ENCODE measurements around the gene AGL.

AGL gene

DNA sequence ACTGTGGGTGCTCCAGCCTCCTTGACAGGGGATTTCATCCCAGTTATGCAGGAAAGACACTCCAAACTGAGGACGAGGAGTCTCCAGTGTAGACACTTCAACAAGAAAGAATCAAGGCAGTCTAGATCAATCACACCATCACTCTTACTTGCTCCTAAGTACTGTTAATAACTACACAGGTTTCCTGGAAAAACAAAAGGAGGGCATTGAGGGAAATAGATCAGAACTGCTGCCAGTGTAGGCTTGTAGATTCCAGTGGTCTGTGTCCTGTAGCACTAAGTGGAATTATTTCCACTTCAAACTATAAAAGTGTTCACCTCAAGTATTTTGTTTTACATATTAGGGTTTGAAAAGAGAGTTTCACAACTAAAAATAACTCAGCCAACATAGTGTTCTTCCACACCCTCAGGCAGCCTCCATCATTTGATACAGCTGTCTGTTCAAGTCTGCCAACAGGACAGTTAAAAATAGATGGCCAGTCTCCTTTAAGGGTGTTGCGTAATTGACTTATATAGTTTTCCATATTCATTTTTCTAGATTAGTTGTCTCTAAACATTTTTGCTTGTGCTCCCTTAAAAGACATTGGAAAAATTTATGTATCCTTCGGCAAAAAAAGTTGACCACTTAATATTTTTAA is 32.0 kb upstream of the AGL start:
- WGBS (ENCODE audit: extremely low coverage, insufficient coverage, insufficient read length), result no CpG with 5 or more reads among the region's 3 CpGs
- DNase-seq, result no peak

DNA sequence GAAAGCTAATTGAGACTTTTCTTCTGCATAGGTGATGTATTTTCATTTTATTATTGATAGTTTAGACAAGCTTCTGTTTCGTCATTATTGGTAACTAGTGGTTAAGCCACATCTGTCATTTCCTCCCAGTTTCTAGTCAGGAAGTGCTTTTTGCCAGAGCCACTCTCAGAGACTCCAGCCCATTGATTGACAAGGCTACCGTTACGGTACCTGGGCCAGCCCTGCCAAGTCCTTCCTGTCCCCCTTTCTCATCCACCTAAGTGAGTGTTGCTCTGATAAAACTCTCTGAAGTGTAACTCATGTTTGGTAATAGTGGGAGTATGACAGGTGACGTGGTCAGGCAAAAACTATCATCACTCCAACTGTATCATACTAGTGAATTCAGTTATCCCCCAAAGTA is 29.6 kb upstream of the AGL start:
- no peaks in the 10 kb centered on the region for H3K79me1 ChIP-seq (ENCODE audit: low read length)
- no peaks in the 10 kb centered on the region for H3K27me3 ChIP-seq (ENCODE audit: insufficient read depth, low read length)
- no peak overlapping the region for H4K12ac ChIP-seq (ENCODE audit: low read depth, low read length)
- no peak overlapping the region for H2BK120ac ChIP-seq (ENCODE audit: insufficient read depth, low read length, poor library complexity)
- no peak overlapping the region for H2BK5ac ChIP-seq (ENCODE audit: low read depth, low read length, poor library complexity)
- H3K4me2 ChIP-seq (ENCODE audit: low read length), result no peak overlapping the region
- no peak overlapping the region for H4K91ac ChIP-seq (ENCODE audit: low read depth, low read length)
- H2AK5ac ChIP-seq (ENCODE audit: low read length), result no peak overlapping the region
- no peaks in the 10 kb centered on the region for H3K36me3 ChIP-seq (ENCODE audit: control insufficient read depth in 1 of 2, insufficient read depth in 2 of 2, low read length in 2 of 2)
- DNase-seq, result no peak
- H3K27ac ChIP-seq (ENCODE audit: low read depth, low read length), result no peak overlapping the region
- no peak overlapping the region for H3K18ac ChIP-seq (ENCODE audit: low read length)
- H3K23ac ChIP-seq (ENCODE audit: low read length), result no peak overlapping the region
- no peak overlapping the region for H2AFZ ChIP-seq (ENCODE audit: insufficient read depth, low read length, poor library complexity)
- no peak overlapping the region for H3K14ac ChIP-seq (ENCODE audit: low read length)
- H3K79me2 ChIP-seq (ENCODE audit: control insufficient read depth, insufficient read depth, low read length, poor library complexity), result no peaks in the 10 kb centered on the region
- H3K4me1 ChIP-seq (ENCODE audit: control insufficient read depth in 1 of 2, insufficient read depth in 2 of 2, low read length in 2 of 2), result no peaks in the 10 kb centered on the region
- no peak overlapping the region for H3K9ac ChIP-seq (ENCODE audit: low read length)
- WGBS (ENCODE audit: extremely low coverage, insufficient coverage, insufficient read length), result no CpG with 5 or more reads among the region's 4 CpGs
- no peak overlapping the region for H3K4me3 ChIP-seq (ENCODE audit: low read depth, low read length)
- H2BK12ac ChIP-seq (ENCODE audit: low read length), result no peak overlapping the region
- H3K4ac ChIP-seq (ENCODE audit: low read depth, low read length), result no peak overlapping the region
- H4K8ac ChIP-seq (ENCODE audit: low read depth, low read length), result no peak overlapping the region
- H3K9me3 ChIP-seq (ENCODE audit: insufficient read depth, low read depth, low read length), result peaks cover 3% of the 10 kb centered on the region

More for the DNA sequence above, 32.0 kb upstream of the AGL start:
- no peak overlapping the region for H3K18ac ChIP-seq (ENCODE audit: low read length)
- no peaks in the 10 kb centered on the region for H3K9me3 ChIP-seq (ENCODE audit: insufficient read depth, low read depth, low read length)
- no peaks in the 10 kb centered on the region for H3K36me3 ChIP-seq (ENCODE audit: control insufficient read depth in 1 of 2, insufficient read depth in 2 of 2, low read length in 2 of 2)
- no peak overlapping the region for H2BK5ac ChIP-seq (ENCODE audit: low read depth, low read length, poor library complexity)
- H4K8ac ChIP-seq (ENCODE audit: low read depth, low read length), result no peak overlapping the region
- H4K12ac ChIP-seq (ENCODE audit: low read depth, low read length), result no peak overlapping the region
- no peak overlapping the region for H4K91ac ChIP-seq (ENCODE audit: low read depth, low read length)
- H2BK120ac ChIP-seq (ENCODE audit: insufficient read depth, low read length, poor library complexity), result no peak overlapping the region
- H3K23ac ChIP-seq (ENCODE audit: low read length), result no peak overlapping the region
- H2AK5ac ChIP-seq (ENCODE audit: low read length), result no peak overlapping the region
- no peak overlapping the region for H3K9ac ChIP-seq (ENCODE audit: low read length)
- H3K4ac ChIP-seq (ENCODE audit: low read depth, low read length), result no peak overlapping the region
- no peak overlapping the region for H2AFZ ChIP-seq (ENCODE audit: insufficient read depth, low read length, poor library complexity)
- no peaks in the 10 kb centered on the region for H3K4me1 ChIP-seq (ENCODE audit: control insufficient read depth in 1 of 2, insufficient read depth in 2 of 2, low read length in 2 of 2)
- no peak overlapping the region for H2BK12ac ChIP-seq (ENCODE audit: low read length)
- H3K79me2 ChIP-seq (ENCODE audit: control insufficient read depth, insufficient read depth, low read length, poor library complexity), result no peaks in the 10 kb centered on the region
- H3K27ac ChIP-seq (ENCODE audit: low read depth, low read length), result no peak overlapping the region
- H3K14ac ChIP-seq (ENCODE audit: low read length), result no peak overlapping the region
- H3K27me3 ChIP-seq (ENCODE audit: insufficient read depth, low read length), result no peaks in the 10 kb centered on the region
- H3K79me1 ChIP-seq (ENCODE audit: low read length), result no peaks in the 10 kb centered on the region
- H3K4me3 ChIP-seq (ENCODE audit: low read depth, low read length), result no peak overlapping the region
- H3K4me2 ChIP-seq (ENCODE audit: low read length), result no peak overlapping the region

DNA sequence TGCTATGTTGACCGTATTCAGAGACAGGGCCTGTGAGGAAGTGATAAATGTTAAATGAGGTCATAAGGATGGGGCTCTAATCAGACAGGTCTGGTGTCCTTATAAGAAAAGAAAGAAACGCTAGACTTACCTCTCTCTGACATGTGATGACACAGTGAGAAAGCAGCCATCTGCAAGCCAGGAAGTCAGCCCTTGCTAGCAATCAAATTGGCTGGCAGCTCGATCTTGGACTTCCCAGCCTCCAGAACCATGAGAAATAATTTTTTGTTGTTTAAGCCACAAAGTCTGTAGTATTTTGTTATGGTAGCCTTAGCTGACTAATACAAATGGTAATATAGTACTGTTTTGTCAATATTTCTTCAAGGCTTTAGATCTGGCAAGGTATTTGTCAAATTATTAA is 25.1 kb upstream of the AGL start:
- WGBS (ENCODE audit: extremely low coverage, insufficient coverage, insufficient read length), result no CpG with 5 or more reads among the region's 3 CpGs
- no peak overlapping the region for H2AFZ ChIP-seq (ENCODE audit: insufficient read depth, low read length, poor library complexity)

DNA sequence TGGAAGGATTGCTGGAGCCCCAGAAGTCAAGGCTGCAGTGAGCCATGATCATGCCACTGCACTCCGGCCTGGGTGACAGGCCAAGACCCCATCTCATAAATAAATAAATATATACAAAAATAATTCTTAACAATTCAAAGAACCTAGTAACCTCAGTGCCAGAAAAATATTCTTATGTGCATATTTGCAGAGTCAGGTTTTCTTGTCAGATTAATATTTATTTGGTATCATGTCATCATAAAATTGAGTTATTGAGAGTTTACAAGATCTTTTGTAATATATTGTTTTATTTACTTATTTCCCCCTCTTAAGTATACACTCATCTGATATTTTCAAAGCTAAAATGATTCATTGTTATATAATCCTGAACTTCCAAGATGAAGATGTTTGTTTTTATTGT is 24.5 kb upstream of the AGL start:
- Histone ChIP-seq H3K79me1 (ENCODE audit: low read length) (no peaks in the 10 kb centered on the region), H3K18ac (ENCODE audit: low read length) (no peak overlapping the region), H3K23ac (ENCODE audit: low read length) (no peak overlapping the region), H2BK5ac (ENCODE audit: low read depth, low read length, poor library complexity) (no peak overlapping the region), H3K9me3 (ENCODE audit: insufficient read depth, low read depth, low read length) (peaks cover 3% of the 10 kb centered on the region), H2BK120ac (ENCODE audit: insufficient read depth, low read length, poor library complexity) (no peak overlapping the region), H4K12ac (ENCODE audit: low read depth, low read length) (no peak overlapping the region), H2AK5ac (ENCODE audit: low read length) (no peak overlapping the region), H3K9ac (ENCODE audit: low read length) (no peak overlapping the region), H3K4ac (ENCODE audit: low read depth, low read length) (no peak overlapping the region), H3K79me2 (ENCODE audit: control insufficient read depth, insufficient read depth, low read length, poor library complexity) (no peaks in the 10 kb centered on the region), H4K8ac (ENCODE audit: low read depth, low read length) (no peak overlapping the region), H3K4me2 (ENCODE audit: low read length) (no peak overlapping the region), H3K36me3 (ENCODE audit: control insufficient read depth in 1 of 2, insufficient read depth in 2 of 2, low read length in 2 of 2) (no peaks in the 10 kb centered on the region), H2AFZ (ENCODE audit: insufficient read depth, low read length, poor library complexity) (no peak overlapping the region), H2BK12ac (ENCODE audit: low read length) (no peak overlapping the region), H4K91ac (ENCODE audit: low read depth, low read length) (no peak overlapping the region), H3K4me3 (ENCODE audit: low read depth, low read length) (no peak overlapping the region), H3K14ac (ENCODE audit: low read length) (no peak overlapping the region), H3K27me3 (ENCODE audit: insufficient read depth, low read length) (no peaks in the 10 kb centered on the region), H3K4me1 (ENCODE audit: control insufficient read depth in 1 of 2, insufficient read depth in 2 of 2, low read length in 2 of 2) (no peaks in the 10 kb centered on the region), H3K27ac (ENCODE audit: low read depth, low read length) (no peak overlapping the region)
- WGBS (ENCODE audit: extremely low coverage, insufficient coverage, insufficient read length), result no CpG with 5 or more reads among the region's 1 CpG
- no peak for DNase-seq

More for the DNA sequence above, 25.1 kb upstream of the AGL start:
- Histone ChIP-seq H4K91ac (ENCODE audit: low read depth, low read length) (no peak overlapping the region), H3K9ac (ENCODE audit: low read length) (no peak overlapping the region), H3K4me1 (ENCODE audit: control insufficient read depth in 1 of 2, insufficient read depth in 2 of 2, low read length in 2 of 2) (no peaks in the 10 kb centered on the region), H2AK5ac (ENCODE audit: low read length) (no peak overlapping the region), H3K36me3 (ENCODE audit: control insufficient read depth in 1 of 2, insufficient read depth in 2 of 2, low read length in 2 of 2) (no peaks in the 10 kb centered on the region), H3K79me2 (ENCODE audit: control insufficient read depth, insufficient read depth, low read length, poor library complexity) (no peaks in the 10 kb centered on the region), H4K12ac (ENCODE audit: low read depth, low read length) (no peak overlapping the region), H2BK5ac (ENCODE audit: low read depth, low read length, poor library complexity) (no peak overlapping the region), H4K8ac (ENCODE audit: low read depth, low read length) (no peak overlapping the region), H3K14ac (ENCODE audit: low read length) (no peak overlapping the region), H3K4me3 (ENCODE audit: low read depth, low read length) (no peak overlapping the region), H3K79me1 (ENCODE audit: low read length) (no peaks in the 10 kb centered on the region), H3K18ac (ENCODE audit: low read length) (no peak overlapping the region), H2BK12ac (ENCODE audit: low read length) (no peak overlapping the region), H3K4me2 (ENCODE audit: low read length) (no peak overlapping the region), H3K27me3 (ENCODE audit: insufficient read depth, low read length) (no peaks in the 10 kb centered on the region), H3K9me3 (ENCODE audit: insufficient read depth, low read depth, low read length) (peaks cover 3% of the 10 kb centered on the region), H3K4ac (ENCODE audit: low read depth, low read length) (no peak overlapping the region), H3K27ac (ENCODE audit: low read depth, low read length) (no peak overlapping the region), H2BK120ac (ENCODE audit: insufficient read depth, low read length, poor library complexity) (no peak overlapping the region), H3K23ac (ENCODE audit: low read length) (no peak overlapping the region)
- no peak for DNase-seq
